Effector CD4-positive, alpha-beta T cell (primary cell): Measurements from ENCODE around the gene PSMG3.

Experiments used
- DNase-seq: peaks from one replicate; pipeline ENCODE4 v3.0.0-alpha.2; 2020

The PSMG3 gene

GRCh38 chr7:1557006-1557405, 12.8 kb downstream of the PSMG3 start:
- no peak for DNase-seq

- DNase-seq, result no peak
These were observed 13.9 kb downstream of the PSMG3 start, which contains the start of gene TMEM184A for GRCh38 chr7:1555813-1556543. Gene TMEM184A (minus strand): TSS chr7:1556205. CDS start chr7:1555484, 721 bp downstream.

- no peak for DNase-seq
These were observed 14.6 kb downstream of the PSMG3 start for GRCh38 chr7:1555046-1555812.

GRCh38 chr7:1554333-1555045, 15.3 kb downstream of the PSMG3 start:
- DNase-seq, result no peak

GRCh38 chr7:1553512-1554210, 16.2 kb downstream of the PSMG3 start:
- DNase-seq, result no peak

- no peak for DNase-seq
These were observed 17.6 kb downstream of the PSMG3 start for GRCh38 chr7:1552200-1552599.

- no peak for DNase-seq
These were observed 19.0 kb downstream of the PSMG3 start for GRCh38 chr7:1550846-1551155.

GRCh38 chr7:1550005-1550845, 19.6 kb downstream of the PSMG3 start:
- no peak for DNase-seq

GRCh38 chr7:1549357-1550004, 20.4 kb downstream of the PSMG3 start:
- DNase-seq, result no peak

- no peak for DNase-seq
These were observed 20.9 kb downstream of the PSMG3 start for GRCh38 chr7:1548944-1549343.

GRCh38 chr7:1548438-1548831, 21.4 kb downstream of the PSMG3 start:
- no peak for DNase-seq

- no peak for DNase-seq
These were observed 21.9 kb downstream of the PSMG3 start for GRCh38 chr7:1547777-1548437.

- no peak for DNase-seq
These were observed 22.7 kb downstream of the PSMG3 start for GRCh38 chr7:1546909-1547776.

GRCh38 chr7:1546274-1546908, 23.4 kb downstream of the PSMG3 start:
- no peak for DNase-seq

GRCh38 chr7:1545417-1546246, 24.2 kb downstream of the PSMG3 start:
- no peak for DNase-seq

- DNase-seq, result no peak
These were observed 24.9 kb downstream of the PSMG3 start for GRCh38 chr7:1544896-1545416.

- DNase-seq, result no peak
These were observed 25.5 kb downstream of the PSMG3 start for GRCh38 chr7:1544178-1544895.

GRCh38 chr7:1543826-1544177, 26.0 kb downstream of the PSMG3 start:
- no peak for DNase-seq
